Germinal center (tissue), 1 donor: ENCODE data around the gene SLC25A6.
"Not testable (repeated sequence)": the region's sequence is repeated elsewhere in the genome, so short reads cannot be mapped to it uniquely, and the experiment has no call there.

Source experiments
- DNase-seq: peaks from one replicate; pipeline ENCODE4 v3.0.0; 2012; ENCODE audit warnings: mixed read lengths, low spot score

SLC25A6 gene

DNA sequence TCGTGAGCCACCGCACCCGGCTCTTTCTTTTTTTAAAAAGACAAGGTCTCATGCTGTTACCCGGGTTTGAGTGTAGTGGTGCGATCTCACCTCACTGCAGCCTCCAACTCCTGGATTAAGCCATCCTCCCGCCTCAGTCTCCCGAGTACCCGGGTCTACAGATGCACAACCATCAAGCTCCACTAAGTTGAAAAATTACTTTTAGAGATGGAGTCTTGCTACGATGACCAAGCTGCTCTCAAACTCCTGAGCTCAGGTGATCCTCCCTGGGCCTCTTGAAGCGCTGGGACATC is 2.0 kb downstream of the SLC25A6 start:
- no peak for DNase-seq

DNA sequence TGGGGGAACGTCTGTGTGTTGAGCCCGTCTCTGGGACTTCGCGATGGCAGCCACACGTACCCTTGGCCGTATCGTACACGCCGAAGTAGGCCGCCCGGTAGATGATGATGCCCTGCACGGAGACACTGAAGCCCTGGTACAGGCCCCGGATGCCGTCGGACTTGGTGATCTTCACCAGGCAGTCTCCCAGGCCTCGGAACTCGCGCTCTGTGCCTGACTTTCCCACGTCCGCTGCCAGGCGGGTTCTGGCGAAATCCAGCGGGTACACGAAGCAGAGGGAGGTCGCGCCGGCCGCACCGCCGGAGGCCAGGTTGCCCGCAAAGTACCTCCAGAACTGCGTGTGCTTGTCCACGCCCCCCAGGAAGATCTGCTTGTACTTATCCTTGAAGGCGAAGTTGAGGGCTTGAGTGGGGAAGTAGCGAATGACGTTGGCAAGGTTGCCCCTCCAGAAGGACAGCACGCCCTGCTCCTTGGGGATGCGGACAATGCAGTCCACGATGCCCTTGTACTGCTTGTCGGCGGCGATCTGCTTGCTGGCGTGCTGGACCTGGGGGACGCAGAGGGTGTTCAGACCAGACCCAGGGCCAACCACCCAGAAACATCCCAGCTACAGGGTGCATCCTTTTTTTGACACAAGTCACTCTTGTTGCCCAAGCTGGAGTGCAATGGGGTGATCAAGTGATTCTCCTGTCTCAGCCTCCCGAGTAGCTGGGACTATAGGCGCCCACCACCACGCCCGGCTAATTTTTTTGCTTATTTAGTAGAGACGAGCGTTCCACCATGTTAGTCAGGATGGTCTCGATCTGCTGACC is 2.5 kb downstream of the SLC25A6 start:
- DNase-seq, result no peak

DNA sequence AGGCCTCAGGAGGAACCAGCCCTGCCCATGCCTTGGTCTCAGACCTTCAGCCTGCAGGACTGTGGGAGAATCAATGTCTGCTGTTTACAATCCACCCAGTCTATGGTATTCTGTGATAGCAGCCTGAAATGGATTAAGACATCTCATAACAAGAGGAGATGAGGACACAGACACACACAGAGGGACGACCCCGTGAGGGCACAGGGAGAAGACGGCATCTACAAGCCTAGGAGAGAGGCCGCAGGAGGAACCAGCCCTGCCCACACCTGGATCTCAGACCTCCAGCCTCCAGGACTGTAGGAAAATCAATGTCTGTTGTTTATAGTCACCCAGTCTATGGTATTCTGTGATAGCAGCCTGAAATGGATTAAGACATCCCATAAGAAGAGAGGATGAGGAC is 3.3 kb downstream of the SLC25A6 start:
- no peak for DNase-seq

DNA sequence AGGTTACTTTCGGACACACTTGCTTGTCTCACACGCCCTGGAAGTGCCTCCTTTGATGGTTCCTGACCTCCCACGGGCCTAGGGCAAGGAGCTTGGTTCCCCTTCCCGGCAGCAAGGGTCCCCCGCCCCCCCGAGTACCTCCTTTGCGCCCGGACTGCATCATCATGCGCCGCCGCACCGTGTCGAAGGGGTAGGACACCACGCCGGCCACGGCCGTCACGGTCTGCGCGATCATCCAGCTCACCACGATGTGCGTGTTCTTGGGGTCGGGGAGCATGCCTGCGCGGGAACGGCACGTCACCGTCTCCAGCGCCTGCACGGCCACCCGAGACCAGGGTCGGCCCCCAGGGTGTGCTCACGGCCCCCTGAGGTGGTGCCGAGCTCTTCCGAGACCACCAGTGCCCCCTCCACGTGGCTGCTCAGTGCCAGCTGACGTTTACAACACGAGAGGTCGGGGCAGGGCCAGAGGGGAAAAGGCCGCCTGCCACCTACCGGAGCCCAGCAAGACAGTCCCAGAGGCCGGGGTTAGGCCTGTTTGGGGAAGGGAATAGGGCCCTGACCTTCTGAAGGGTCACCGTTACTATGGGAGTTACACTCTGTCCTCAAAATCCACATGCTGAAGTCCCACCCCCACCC is 4.7 kb downstream of the SLC25A6 start:
- no peak for DNase-seq

DNA sequence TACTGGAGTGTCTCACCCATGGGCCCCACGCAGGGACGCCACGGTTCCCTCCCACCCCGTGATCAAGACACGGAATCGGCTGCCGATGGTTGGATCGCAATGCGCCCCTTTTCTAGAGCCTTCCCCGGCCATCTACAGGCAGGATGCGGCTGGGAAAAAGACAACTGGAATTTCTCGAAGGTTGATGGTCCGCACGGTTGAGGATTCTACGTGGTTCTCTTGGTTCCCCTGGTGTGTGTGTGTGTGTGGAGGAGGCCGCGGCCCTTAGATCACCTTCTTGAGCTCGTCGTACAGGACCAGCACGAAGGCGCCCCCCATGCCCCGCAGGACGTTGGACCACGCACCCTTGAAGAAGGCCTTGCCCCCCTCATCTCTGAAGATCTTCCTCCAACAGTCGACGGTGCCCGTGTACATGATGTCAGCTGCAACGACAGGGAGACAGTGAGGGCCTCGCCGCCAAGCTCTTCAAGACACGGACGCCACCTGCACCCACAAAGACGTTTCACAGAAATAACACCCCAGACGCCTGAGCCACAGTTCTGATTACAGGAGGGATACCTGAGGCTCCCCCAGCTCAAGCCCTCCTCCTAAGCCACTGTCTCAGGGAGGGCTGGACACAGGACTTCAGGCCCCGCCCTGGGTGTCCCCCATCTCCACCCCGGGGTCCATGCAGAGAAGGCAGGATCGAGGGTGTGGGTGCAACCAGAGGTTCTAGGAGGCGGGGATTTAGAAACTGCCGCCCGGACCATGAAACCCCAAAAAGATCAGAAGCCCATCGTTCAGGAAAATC is 5.4 kb downstream of the SLC25A6 start:
- no peak for DNase-seq

DNA sequence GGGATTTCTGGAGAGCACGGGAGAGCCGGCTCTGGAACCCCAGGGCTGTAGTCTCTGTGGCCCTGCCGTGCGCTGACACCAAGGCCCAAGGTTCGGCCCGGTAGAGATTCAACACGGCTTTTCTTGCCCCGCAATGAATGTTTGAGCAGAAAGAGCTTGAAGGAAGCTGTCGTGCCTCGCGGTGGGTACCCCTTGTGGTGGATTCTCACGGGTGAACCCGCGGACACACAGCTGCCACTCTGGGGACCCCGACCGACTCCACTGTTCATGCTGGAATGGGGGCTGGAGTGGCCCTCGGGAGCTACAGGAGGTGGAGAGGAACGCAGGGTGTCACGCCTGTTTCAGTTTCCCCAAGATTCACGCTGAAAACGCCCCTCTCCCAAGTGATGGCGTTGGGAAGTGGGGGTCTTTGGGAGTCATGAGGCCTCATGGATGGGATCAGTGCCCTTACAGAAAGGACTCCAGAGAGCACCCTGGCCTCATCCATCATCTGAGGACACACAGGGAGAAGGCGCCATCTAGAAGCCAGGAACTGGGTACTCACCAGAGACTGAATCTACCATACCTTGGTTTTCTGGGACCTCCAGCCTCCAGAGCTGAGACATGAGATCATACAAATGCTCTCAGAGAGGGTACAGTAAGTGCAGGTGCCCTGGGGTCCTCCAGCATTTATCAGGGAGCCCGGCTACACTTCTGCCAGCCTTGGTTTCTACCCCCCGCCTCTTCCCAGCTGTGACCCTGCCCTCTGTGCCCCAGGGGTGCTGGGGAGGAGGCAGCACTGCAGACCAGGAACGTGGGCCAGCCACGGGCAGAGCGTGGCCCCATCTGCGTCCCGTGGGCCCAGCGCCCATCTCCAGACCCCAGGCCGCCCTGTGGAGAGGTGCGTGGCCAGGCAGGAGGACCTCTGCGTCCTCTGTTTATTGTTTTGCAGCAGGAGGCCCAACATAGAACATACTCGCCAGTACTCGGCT is 6.4 kb downstream of the SLC25A6 start:
- no peak for DNase-seq

DNA sequence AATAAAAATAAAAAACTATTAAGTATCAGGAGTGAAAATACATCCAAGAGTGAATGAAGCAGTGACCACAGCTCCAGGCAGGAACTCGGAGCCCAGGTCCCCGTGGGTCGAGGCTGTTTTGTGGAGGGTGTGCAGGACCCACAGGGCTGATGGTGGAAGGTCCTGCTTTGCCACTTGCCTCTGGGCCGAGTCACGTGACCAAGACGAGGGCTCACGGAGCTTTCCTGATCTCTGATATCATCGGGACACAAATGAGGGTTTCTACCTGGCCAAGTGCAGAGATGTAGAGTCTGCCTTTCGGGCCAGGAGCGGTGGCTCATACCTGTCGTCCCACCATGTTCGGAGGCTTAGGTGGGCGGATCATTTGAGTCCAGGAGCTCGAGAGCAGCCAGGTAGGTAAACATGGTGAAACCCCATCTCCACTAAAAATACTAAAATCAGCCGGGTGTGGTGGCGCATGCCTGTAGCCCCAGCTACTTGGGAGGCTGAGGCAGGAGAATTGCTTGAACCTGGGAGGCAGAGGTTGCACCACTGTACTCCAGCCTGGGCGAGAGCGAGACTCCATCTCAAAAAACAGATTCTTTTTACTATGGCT is 7.2 kb downstream of the SLC25A6 start:
- DNase-seq, result no peak

DNA sequence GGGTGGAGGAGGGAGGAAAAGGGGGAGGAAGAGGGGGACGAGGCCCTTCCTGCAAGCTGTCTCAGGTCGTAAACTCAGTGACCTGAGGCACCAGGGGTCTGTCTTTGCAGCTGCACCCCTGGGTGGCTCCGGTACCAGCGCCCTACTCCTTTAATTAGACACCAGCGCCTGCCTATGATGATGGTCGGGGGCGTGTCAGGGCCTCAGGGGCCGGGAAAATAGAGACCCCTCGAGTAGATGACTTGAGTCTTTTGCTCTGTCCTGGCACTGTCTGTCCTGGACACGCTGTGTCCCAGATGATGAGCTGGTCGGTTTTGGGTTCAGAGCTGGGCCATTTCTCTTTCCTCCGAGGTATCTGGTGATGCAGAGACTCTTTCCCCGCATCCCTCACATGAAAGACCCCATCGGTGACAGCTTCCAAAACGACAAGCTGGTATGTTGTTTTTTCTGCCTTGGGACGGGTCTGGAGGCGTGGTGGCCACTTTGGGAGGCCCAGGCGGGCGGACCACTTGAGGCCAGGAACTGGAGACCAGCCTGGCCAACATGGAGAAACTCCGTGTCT is 11.2 kb downstream of the SLC25A6 start:
- DNase-seq, result no peak

DNA sequence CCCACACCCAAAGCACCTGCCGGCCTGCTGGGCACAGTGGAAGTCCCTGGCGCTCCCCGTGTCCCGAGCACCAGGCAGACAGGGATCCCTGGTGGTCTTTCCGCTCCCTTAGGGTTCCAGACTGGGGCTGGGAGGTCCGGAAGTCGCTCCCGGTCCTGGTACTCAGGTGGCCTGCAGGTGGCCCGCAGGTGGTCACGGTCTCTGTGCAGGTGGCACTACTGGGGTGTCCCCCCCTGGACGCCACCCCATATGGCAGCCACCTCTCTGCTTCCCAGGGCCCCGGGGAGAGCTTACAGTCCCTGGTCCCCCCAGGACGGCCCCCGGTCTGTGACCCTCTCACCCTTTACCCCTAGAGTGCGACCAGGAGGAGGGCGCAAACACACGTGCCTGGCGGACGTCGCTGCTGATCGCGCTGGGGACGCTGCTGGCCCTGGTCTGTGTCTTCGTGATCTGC is 13.6 kb downstream of the SLC25A6 start:
- no peak for DNase-seq

DNA sequence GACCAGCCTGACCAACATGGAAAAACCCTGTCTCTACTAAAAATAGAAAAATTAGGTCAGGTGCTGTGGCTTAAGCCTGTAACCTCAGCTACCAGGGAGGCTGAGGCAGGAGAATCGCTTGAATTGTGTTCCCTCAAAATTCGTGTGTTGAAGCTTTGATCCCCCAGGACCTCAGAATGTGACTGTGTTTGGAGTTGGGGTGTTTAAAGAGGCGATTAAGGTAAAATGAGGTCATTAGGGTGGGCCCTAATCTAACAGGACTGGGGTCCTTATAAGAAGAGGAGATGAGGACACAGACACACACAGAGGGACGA is 23.6 kb downstream of the SLC25A6 start:
- DNase-seq, result no peak

DNA sequence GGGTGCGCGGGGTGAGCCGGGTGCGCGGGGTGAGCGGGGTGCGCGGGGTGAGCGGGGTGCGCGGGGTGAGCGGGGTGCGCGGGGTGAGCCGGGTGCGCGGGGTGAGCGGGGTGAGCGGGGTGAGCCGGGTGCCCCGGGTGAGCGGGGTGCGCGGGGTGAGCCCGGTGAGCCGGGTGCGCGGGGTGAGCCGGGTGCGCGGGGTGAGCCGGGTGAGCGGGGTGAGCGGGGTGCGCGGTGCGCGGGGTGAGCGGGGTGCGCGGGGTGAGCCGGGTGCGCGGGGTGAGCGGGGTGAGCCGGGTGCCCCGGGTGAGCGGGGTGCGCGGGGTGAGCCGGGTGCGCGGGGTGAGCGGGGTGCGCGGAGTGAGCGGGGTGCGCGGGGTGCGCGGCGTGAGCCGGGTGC is 25.6 kb downstream of the SLC25A6 start:
- not testable (repeated sequence) for DNase-seq

DNA sequence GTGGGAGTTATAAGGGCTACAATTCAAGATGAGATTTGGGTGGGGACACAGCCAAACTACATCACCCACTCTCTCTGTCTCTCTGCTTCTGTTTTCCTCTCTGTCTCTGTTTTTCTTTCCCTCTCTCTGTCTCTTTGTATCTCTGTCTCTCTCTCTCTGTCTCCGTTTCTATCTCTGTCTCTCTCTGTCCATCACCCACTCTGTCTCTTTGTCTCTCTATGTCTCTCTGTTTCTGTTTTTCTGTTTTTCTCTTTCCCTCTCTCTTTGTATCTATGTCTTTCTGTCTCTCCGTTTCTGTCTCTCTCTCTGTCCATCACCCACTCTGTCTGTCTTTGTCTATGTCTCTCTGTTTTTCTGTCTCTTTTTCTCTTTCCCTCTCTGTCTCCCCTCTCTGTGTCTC is 30.0 kb downstream of the SLC25A6 start:
- DNase-seq, result no peak

DNA sequence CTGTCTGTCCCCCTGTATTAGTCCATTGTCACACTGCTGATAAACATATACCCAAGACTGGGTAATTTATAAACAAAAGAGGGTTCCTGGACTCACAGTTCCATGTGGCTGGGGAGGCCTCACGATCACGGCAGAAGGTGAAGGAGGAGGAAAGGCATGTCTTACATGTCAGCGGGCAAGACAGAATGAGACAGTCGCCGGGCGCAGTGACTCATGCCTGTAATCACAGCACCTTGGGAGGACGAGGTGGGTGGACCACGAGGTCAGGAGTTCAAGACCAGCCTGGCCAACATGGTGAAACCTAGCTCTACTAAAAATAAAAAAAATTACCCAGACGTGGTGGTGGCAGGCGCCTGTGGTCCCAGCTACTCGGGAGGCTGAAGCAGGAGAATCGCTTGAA is 30.6 kb downstream of the SLC25A6 start:
- no peak for DNase-seq

DNA sequence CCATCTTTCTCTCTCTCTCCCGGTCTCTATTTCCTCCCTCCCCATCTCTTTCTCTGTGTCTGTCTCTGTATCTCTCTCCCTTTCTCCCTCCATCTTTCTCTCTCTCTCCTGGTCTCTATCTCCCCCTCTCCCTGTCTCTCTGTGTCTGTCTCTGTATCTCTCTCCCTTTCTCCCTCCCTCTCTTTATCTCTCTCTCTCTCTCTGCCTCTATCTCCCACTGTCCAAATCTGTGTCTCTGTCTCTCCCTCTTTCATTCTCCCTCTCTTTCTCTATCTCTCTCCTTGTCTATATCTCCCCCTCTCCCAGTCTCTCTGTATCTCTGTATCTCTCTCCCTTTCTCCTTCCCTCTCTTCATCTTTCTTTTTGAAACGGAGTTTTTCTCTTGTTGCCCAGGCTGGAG is 31.7 kb downstream of the SLC25A6 start:
- DNase-seq, result no peak

DNA sequence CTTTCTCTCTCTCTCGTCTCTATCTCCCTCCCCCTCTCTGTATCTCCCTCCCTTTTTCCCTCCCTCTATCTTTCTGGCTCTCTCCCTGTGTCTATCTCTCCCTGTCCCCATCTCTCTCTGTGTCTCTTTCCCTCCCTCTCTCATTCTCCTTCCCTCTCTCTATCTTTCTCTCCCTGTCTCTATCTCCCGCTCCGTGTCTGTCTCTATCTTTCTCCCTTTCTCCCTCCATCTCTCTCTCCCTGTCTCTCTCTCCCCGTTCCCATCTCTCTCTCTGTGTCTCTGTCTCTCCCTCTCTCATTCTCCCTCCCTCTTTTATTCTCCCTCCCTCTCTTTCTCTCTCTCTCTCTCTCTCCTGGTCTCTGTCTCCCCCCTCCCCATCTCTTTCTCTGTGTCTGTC is 32.4 kb downstream of the SLC25A6 start:
- no peak for DNase-seq

DNA sequence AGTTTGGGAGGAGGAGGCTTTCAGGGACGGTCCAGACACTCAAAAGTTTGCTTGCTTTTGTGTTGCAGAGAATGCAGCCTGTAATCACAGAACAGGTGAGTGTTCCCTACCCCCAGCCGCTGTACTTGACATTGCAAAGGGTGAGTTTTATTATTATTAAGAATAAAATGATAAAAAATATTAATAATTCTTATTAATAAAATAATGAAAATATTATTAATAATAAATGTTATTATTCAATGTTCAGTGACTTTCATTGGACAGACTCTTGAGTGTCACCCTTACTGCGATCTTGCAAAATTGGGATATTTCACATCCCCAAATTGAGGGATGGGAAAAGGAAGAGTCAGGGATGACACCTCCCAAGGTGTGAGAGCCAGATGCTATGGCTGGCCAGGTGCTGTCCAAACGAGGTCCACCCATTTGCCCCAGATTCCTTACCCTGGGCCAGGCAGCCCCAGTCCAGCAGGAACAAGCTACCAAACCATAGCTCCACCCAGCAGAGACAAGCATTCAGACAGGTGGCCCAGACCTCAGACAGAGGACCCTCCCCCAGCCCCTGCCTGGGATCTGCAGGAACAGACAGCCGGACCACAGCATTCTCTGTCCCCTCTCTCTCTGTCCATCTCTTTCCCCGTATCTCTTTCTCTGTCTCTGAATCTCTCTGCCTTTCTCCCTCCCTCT is 33.0 kb downstream of the SLC25A6 start:
- DNase-seq, result no peak

DNA sequence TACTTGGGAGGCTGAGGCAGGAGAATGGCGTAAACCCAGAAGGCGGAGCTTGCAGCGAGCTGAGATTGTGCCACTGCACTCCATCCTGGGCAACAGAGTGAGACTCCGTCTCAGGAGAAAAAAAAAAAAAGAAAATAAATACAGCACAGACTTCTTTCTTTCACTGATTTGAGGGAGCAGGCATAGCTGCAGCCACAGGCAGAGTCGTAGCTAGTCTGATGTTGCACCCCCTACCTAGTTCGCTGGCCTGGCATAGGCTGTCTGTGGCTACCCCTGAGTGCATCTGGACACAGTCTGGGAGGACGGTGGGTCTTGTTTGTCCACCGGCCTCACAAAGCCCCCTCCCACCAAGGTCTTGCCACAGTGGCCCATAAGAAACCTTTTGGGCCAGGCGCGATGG is 33.9 kb downstream of the SLC25A6 start:
- DNase-seq, result no peak

DNA sequence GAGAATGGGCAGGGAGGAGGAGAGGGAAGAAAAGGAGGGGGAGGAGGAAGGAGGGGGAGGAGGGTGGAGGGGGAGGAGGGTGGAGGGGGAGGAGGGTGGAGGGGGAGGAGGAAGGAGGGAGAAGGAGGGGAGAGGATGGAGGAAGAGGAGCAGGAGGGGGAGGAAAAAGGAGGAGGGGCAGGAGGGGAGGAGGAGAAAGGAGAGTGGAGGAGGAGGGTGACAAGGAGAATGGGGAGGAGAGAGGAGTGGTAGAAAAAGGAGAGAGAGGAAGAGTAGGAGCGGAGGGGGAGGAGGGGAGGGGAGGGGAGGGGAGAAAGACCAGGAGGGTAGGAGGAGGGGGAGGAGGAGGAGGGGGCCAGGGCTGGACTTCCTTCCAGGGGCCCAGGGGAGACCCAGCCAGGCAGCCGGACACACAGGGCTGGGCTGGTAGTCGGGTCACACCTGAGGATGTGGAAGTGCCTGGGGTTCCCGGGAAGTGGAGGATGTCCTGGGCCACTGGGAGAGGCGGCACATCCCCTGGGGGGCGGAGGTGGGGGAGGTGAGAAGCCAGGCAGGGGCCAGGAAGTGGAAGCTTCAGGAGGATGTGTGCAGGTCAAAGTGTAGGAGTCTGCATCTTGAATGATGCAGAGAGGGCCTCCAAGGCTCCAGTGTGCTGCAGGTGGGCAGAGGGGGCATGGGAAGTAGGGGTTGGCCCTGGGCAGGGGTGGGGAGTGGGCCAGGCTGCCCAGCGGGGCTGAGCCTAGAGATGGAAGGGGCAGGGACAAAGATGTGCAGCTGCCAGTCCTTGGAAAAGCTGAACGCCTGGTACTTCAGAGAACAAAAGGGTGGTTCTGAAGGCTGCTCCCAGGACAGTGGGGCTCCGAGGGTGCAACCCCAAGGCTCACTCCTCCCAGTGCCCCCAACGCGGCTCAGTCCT is 36.5 kb downstream of the SLC25A6 start:
- no peak for DNase-seq
